HG03045 (cell line): ENCODE data around the gene STX10.

Experiments
- ATAC-seq: cut with Tn5 transposase; IDR thresholded peaks from one replicate; pipeline ENCODE4 v1.9.1; 2021; ENCODE audit warnings: mild to moderate bottlenecking, moderate library complexity; ENCODE audit not compliant: unreplicated experiment

STX10 gene

GRCh38 chr19:13146763-13147563, 3.2 kb downstream of the STX10 start:
- ATAC-seq: no peak

GRCh38 chr19:13139633-13140311, 10.4 kb downstream of the STX10 start:
- ATAC-seq: no peak

- no peak for ATAC-seq
These were observed 11.3 kb downstream of the STX10 start for GRCh38 chr19:13138916-13139198.

- ATAC-seq: no peak
These were observed 11.8 kb downstream of the STX10 start for GRCh38 chr19:13138171-13138915.

- no peak for ATAC-seq
These were observed 12.8 kb downstream of the STX10 start for GRCh38 chr19:13137290-13137794.

- no peak for ATAC-seq
These were observed 14.8 kb downstream of the STX10 start for GRCh38 chr19:13135068-13136062.

GRCh38 chr19:13134626-13135025, 15.5 kb downstream of the STX10 start:
- ATAC-seq: no peak

GRCh38 chr19:13133241-13133870, 16.8 kb downstream of the STX10 start:
- ATAC-seq: no peak

GRCh38 chr19:13132471-13133180, 17.5 kb downstream of the STX10 start:
- ATAC-seq: no peak

- no peak for ATAC-seq
These were observed 19.2 kb downstream of the STX10 start for GRCh38 chr19:13130886-13131490.

GRCh38 chr19:13129384-13129783, 20.8 kb downstream of the STX10 start:
- ATAC-seq: no peak

- ATAC-seq: no peak
These were observed 21.6 kb downstream of the STX10 start for GRCh38 chr19:13128583-13128982.

GRCh38 chr19:13127811-13128575, 22.2 kb downstream of the STX10 start:
- no peak for ATAC-seq

- ATAC-seq: no peak
These were observed 23.1 kb downstream of the STX10 start for GRCh38 chr19:13127051-13127450.

- no peak for ATAC-seq
These were observed 26.9 kb downstream of the STX10 start for GRCh38 chr19:13122980-13123957.

GRCh38 chr19:13122275-13122878, 27.8 kb downstream of the STX10 start:
- no peak for ATAC-seq
